ENCODE measurements around the gene NF2.

- TF ChIP-seq CTCF (IDR thresholded peaks at IDR 0.05): peak; percentile 18; the same call in 1 of the 3 replicates
- TF ChIP-seq RAD21 (conservative IDR thresholded peaks at IDR 0.05 in 1 of 2, IDR thresholded peaks at IDR 0.05 in 1 of 2): peak in 1 of 2 experiments; percentile 19; a peak in 2 of 5 replicates
- TF ChIP-seq EP300 (IDR thresholded peaks at IDR 0.05): no peak
Observed at GRCh38 chr22:29609139-29609538, 5.7 kb downstream of the NF2 start.

All from A549 (cell line).